HG02938 (cell line): Measurements from ENCODE around the gene SIGLEC7.
"Not testable (repeated sequence)": the region's sequence is repeated elsewhere in the genome, so short reads cannot be mapped to it uniquely, and the experiment has no call there.

Experiments
- ATAC-seq: cut with Tn5 transposase; IDR thresholded peaks from one replicate; pipeline ENCODE4 v1.9.1; 2021; ENCODE audit warnings: mild to moderate bottlenecking, moderate library complexity; ENCODE audit not compliant: unreplicated experiment

Gene SIGLEC7

GRCh38 chr19:51137792-51138425 is 4.2 kb upstream of the SIGLEC7 start:
- no peak for ATAC-seq

DNA sequence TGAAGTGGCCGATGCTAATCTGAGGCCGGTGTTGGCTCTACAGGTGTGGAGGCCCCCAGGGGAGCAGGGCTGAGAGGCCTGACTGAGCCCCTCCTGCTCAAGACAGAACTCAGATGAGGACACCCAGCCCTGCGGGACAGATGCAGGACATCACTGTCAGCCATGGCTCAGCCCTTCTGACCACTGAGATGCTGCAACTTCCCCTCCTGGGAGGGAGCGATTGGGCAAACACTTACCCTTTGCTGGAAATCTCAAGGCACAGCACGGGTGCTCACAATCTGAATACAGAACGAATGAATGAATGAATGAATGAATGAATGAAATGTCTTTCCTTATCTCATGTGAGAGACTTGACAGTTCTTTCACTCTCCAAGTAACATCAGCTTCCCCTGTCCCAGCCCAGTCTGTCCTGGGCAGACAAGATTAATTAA is 3.5 kb upstream of the SIGLEC7 start:
- ATAC-seq = no peak

DNA sequence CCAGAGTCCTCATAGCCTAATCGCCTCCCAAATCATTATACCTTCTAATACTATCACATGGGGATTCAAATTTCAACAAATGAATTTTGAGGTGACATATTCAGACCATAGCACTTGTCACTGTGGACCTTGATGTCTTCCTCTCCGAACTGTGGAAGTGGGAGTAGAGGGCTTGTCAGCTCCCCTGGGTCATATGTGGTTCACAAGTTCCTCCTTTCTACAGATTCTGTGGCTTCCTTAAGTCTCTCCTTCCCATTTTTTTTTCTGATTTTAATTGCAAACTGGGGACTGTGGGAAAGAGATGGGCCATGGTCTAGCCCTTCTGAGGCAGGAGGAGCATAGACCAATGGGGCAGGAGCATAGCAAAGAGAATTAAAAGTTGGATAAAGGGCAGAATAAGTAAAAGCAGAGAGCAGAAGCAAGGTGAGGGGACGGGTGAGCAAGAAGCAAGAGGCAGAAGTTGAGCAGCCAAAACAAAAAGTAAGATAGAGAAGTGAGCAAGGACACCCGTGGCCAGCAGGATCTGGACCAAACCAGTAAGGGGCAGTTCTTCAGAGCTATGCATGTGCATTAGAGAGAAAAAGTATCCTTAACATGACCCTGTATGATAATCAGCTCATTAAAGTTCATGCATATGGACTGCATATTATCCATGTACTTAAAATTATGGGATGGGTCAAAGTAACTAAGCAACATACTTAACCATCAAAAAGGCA is 2.6 kb upstream of the SIGLEC7 start:
- ATAC-seq = no peak

DNA sequence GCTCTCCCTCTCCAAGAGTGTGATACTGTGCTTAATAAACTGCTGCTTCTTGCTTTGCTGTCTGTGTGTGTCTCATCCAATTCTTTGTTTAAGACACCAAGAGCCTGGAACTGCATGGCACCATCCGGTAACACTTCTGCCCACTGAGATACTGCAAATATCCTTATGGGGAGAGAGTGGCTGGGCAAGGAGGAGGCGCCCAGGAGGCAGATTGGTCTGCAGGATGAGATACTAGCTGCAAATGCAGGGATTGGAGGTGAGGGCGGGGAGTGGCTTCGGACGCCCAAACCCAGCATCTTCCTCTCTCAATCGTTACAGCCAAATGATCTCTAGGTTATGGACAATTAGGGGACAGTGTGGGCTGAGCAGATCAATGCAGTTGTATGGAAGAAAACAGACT is 1.7 kb upstream of the SIGLEC7 start:
- ATAC-seq = no peak

DNA sequence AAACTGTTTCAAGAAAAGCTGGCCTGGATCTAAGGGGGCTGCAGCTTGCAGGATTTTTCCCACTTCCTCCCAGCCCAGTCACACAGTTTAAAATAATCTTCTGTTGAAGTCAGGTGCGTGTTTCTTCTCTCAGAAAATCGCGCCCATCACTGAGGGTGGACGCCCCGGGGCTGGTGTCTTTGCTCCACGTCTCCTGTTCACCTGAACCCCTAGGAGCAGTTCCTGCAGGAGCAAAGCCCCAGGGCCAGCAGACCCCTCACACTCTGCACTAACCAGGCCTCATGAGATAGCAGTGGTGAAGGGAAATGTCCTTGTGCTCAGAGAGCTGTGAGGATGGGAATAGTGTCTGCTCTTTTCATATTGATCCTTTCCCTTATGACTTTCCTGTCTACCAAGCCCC is 920 bp upstream of the SIGLEC7 start:
- no peak for ATAC-seq

GRCh38 chr19:51142809-51143475 is 841 bp downstream of the SIGLEC7 start:
- ATAC-seq = not testable (repeated sequence)

DNA sequence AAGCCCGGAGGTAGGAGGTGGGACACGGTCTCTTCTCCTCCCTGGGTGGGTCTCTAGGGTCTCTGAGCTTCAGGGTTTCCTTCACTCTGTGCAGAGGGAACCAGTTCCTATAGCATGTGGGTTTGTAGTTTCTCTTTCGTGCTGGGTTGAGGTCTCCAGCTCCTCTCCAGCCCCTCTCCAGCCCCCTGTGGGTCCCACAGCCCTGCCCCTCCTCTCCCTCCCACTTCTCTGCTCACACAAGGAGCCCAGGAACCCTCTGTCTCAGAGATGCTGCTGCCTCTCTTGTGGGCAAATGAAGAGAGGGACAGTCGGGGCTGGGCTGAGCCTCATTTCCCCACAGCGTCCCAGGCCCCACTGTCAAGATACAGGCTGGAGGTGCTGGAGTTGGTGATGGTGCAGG is 1.4 kb downstream of the SIGLEC7 start:
- ATAC-seq = no peak

DNA sequence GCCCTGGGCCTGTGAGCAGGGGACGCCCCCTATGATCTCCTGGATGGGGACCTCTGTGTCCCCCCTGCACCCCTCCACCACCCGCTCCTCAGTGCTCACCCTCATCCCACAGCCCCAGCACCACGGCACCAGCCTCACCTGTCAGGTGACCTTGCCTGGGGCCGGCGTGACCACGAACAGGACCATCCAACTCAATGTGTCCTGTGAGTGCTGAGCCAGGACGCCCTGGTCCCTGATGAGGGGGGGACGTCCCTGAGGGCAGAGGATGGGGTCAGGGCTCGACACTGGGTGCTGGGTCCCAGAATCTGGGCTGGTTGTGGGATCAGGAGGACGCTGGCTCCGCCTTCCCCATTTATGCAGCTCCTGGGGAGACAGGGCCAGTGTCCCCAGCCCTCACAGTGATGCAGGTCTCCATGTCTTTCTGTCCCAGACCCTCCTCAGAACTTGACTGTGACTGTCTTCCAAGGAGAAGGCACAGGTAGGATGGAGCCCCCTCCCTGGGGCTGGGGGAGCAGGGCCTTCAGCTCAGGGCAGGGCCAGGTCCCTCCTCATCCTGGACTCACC is 2.5 kb downstream of the SIGLEC7 start:
- ATAC-seq = no peak

GRCh38 chr19:51145916-51146493 is 3.9 kb downstream of the SIGLEC7 start:
- no peak for ATAC-seq

DNA sequence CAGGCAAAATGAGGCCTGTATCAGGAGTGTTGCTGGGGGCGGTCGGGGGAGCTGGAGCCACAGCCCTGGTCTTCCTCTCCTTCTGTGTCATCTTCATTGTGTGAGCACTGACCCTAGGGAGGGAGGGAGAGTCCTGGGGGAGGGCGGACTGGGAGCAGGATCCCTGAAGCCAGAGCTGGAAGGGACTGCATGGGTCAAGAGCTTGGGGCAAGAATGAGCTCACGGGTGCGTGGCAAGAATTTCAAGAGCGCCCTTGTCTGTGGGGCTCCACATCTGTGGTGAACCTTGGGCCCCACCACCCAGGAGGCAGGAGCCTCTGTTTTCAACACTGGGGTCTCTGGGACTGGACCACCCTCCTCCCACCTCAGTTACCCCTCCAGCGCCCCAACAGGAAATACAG is 4.7 kb downstream of the SIGLEC7 start:
- no peak for ATAC-seq

- no peak for ATAC-seq
These were observed 5.6 kb downstream of the SIGLEC7 start for GRCh38 chr19:51147663-51148062.

DNA sequence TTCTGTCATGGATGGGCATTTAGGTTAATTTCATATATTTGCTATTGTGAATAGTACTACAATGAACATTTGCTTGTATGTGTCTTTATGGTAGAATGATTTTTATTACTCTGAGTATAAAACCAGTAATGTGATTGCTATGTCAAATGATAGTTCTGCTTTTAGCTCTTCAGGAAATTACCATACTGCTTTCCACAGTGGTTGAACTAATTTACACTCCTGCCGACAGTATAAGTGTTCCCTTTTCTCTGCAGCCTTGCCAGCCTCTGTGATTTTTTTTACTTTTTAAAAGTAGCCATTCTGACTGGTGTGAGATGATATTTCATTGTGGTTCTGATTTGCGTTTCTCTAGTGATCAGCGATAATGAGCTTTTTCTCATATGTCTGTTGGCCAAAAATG is 6.5 kb downstream of the SIGLEC7 start:
- ATAC-seq = no peak

DNA sequence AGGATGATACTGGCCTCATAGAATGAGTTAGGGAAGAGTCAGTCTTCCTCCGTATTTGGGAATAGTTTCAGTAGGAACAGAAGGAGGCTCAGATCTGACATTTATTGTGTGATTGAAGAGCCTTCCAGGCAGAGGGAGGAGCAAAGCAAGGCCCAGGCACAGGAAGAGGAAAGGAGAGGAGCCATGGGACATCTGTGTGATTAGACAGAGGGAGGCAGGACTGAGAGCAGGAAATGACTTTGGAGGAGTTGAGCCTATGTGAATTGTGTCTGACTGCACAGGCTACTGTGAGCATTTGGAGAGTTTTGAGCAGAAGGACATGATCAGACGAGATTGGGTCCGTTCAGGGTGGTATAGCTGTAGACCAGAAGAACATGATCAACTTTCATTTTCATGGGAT is 8.5 kb downstream of the SIGLEC7 start:
- ATAC-seq = no peak

GRCh38 chr19:51156710-51157109 is 14.6 kb downstream of the SIGLEC7 start:
- no peak for ATAC-seq

- ATAC-seq = no peak
These were observed 15.2 kb downstream of the SIGLEC7 start for GRCh38 chr19:51157265-51157664.

- no peak for ATAC-seq
These were observed 16.5 kb downstream of the SIGLEC7 start for GRCh38 chr19:51158474-51159129.

DNA sequence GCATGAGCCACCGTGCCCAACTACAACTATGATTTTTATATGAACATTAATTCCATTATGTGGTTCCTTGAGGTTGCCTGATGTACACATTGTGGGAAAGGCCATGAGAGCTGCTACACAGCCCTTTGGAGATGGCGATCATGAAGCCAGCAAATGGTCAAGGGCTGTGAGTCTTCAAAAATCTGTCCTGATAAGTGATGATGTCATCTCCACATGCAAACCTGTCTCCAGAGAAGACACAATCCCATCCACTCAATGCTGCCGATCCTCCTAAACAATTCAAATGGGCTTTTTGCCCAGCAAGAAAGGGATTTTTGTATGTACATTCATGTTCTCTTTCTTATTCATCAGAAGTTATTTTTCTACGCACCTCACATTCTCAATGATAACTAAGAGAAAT is 17.6 kb downstream of the SIGLEC7 start:
- ATAC-seq = no peak

DNA sequence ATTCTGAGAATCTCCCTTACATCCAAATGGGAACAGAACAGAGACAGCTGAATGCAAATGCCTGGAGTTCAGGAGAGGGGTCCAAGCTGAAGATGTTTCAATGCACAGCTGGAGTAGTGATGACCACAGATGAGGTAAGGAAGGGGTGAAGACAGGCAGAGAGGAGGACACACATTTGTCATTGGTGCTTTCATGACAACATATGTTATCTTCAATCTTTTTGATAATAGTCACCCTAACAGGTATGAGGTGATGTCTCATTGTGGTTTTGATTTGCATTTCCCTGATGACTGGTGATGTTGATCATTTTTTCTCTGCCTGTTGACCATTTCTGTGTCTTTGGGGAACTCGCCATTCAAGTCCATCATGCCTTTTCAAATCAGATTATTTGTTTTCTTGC is 19.2 kb downstream of the SIGLEC7 start:
- no peak for ATAC-seq

DNA sequence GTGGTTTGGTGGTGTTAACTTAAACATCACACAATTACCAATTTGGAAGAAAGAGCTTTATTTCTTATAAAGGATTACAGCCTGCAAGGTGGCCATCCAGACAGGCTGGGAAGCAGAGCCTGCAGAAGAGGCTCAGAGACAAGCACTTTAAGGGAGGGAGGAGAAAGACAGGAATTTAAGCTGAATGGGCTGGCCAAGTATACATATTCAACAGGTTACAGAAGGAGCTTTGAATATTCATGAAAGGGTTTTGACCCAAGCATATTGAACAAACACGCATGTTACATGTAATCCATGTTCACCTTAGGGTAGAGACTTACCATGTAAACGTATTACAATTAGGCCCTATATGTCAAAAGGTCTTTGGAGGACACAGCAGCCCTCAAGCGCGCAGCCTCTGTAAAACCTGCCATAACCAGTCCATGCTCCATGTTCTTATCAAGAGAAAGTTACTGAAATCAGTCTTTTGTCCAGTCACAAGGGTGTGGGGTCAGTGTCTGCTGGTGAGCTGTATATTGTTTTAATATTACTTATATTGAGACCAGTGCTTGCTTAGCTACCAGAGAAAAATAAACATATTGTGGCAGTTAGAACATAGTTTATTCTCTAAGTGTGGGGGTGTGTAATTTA is 19.9 kb downstream of the SIGLEC7 start:
- no peak for ATAC-seq

GRCh38 chr19:51163257-51163656 is 21.2 kb downstream of the SIGLEC7 start:
- no peak for ATAC-seq

GRCh38 chr19:51164215-51164614 is 22.1 kb downstream of the SIGLEC7 start:
- ATAC-seq = no peak
